AG04450 (cell line): Measurements from ENCODE around the gene DNAH5. TPM values are rescaled to one million over a fixed set of nuclear protein-coding genes. Genes with fewer than 3 reads are reported as not detected.

Source experiments
- CTCF ChIA-PET: fragments of 300-600, 350-600 bp; formaldehyde crosslinking; extraction: SDS; loops from one replicate; lab custom pipeline; 2022; ENCODE audit warnings: antibody characterized with exemption, inconsistent platforms; lab: Charles Lee
- POLR2A ChIA-PET: fragments of 350-600 bp; formaldehyde crosslinking; extraction: SDS; loops from one replicate; lab custom pipeline; 2021; ENCODE audit warnings: antibody characterized with exemption, inconsistent platforms; lab: Yijun Ruan, JAX
- DNase-seq: peaks from one replicate; pipeline ENCODE4 v3.0.0-alpha.2; 2011; ENCODE audit warnings: low read depth, low spot score
- H3K27ac ChIP-seq: one replicate; pipeline ENCODE4 v1.5.1; 2012; ENCODE audit warnings: low read depth, low read length, control low read depth
- H3K27me3 ChIP-seq: one replicate; pipeline ENCODE4 v1.6.0; 2012; ENCODE audit warnings: low read length; ENCODE audit not compliant: control insufficient read depth, insufficient read depth
- H3K4me3 ChIP-seq: 2 replicates; pipeline ENCODE4 v1.5.1; 2011; ENCODE audit warnings: mild to moderate bottlenecking, low read depth, low read length, control low read depth
- H3K9me3 ChIP-seq: 2 replicates; pipeline ENCODE4 v1.5.1; 2012; ENCODE audit warnings: low read length; ENCODE audit not compliant: control insufficient read depth, insufficient read depth
- CTCF ChIP-seq: IDR thresholded peaks from 2 replicates; pipeline ENCODE4 v1.5.1; 2011; ENCODE audit warnings: low read depth, low read length, control low read depth, inconsistent platforms
- polyA plus RNA-seq: library from polyadenylated mRNA; depleted of rRNA; stranded (reverse); fragments of >200 nt; gene quantifications from 2 replicates; pipeline ENCODE4 v1.2.3, GENCODE V29; 2011

DNAH5 gene
- polyA plus RNA-seq, 1 experiment: 12.4 TPM

GRCh38 chr5:13898569-13898968 is 45.9 kb downstream of the DNAH5 start:
- no peaks in the 10 kb centered on the region for H3K9me3 ChIP-seq
- TF ChIP-seq CTCF: no peak
- H3K27me3 ChIP-seq: no peaks in the 10 kb centered on the region
- H3K27ac ChIP-seq: no peak overlapping the region
- CTCF ChIA-PET: no interaction called here
- H3K4me3 ChIP-seq: no peak overlapping the region
- DNase-seq: no peak
- POLR2A ChIA-PET: no interaction called here

- no peaks in the 10 kb centered on the region; the same call in 1 of the 2 replicates for H3K9me3 ChIP-seq
- H3K27me3 ChIP-seq: no peaks in the 10 kb centered on the region
- DNase-seq: no peak
- 0 out of 2 replicates have a peak, but pooled peaks have one; percentile 5 for TF ChIP-seq CTCF
- no peak overlapping the region for H3K4me3 ChIP-seq
- POLR2A ChIA-PET: no interaction called here
- CTCF ChIA-PET: no interaction called here
- H3K27ac ChIP-seq: no peak overlapping the region
Observed at GRCh38 chr5:13878357-13878756, 66.1 kb downstream of the DNAH5 start.

GRCh38 chr5:13866792-13867191 is 77.7 kb downstream of the DNAH5 start:
- ChIA-PET CTCF (interaction anchor here (0.5 kb wide), 1 partner anchor 19 kb away, joined by 3 read pairs; no protein-coding TSS in a partner anchor), POLR2A (no interaction called here)
- TF ChIP-seq CTCF: no peak
- DNase-seq: no peak
- no peaks in the 10 kb centered on the region for H3K27me3 ChIP-seq
- H3K27ac ChIP-seq: no peak overlapping the region
- H3K9me3 ChIP-seq: no peaks in the 10 kb centered on the region
- no peak overlapping the region for H3K4me3 ChIP-seq

- Histone ChIP-seq H3K27ac (no peak overlapping the region), H3K27me3 (no peaks in the 10 kb centered on the region), H3K9me3 (no peaks in the 10 kb centered on the region), H3K4me3 (no peak overlapping the region)
- no peak for TF ChIP-seq CTCF
- POLR2A ChIA-PET: no interaction called here
- no peak for DNase-seq
- CTCF ChIA-PET: no interaction called here
Observed at GRCh38 chr5:13865312-13865711, 79.2 kb downstream of the DNAH5 start.

- Histone ChIP-seq H3K27me3 (no peaks in the 10 kb centered on the region), H3K4me3 (no peak overlapping the region), H3K9me3 (no peaks in the 10 kb centered on the region; the same call in 1 of the 2 replicates), H3K27ac (no peak overlapping the region)
- no peak for TF ChIP-seq CTCF
- POLR2A ChIA-PET: no interaction called here
- CTCF ChIA-PET: no interaction called here
- no peak for DNase-seq
Observed at GRCh38 chr5:13860146-13860545, 84.3 kb downstream of the DNAH5 start.
